Measurements from ENCODE around the gene FAM174A. TPM values are rescaled to one million over a fixed set of nuclear protein-coding genes. Genes with fewer than 3 reads are reported as not detected.

FAM174A gene
- total RNA-seq, 3 donors from 2014 or later (not counting 1 experiment from before 2014, with no cell fraction given): 10.2 to 13.0 (median 10.4) TPM

- no peak overlapping the region for H3K4me3 Mint-ChIP-seq
- no peaks in the 10 kb centered on the region for H3K36me3 Mint-ChIP-seq
- TF ChIP-seq CTCF (IDR thresholded peaks at IDR 0.05): no peak
- DNase-seq: no peak
- H3K9me3 ChIP-seq (ENCODE audit: control insufficient read depth, insufficient read depth, low read length): no peaks in the 10 kb centered on the region
- no peak overlapping the region for H3K4me3 ChIP-seq (ENCODE audit: low read length)
- H3K27ac ChIP-seq (ENCODE audit: low read length): no peak overlapping the region
- no peak for ATAC-seq
- no peaks in the 10 kb centered on the region for H3K4me1 ChIP-seq (ENCODE audit: control insufficient read depth, insufficient read depth, low read length)
- no peaks in the 10 kb centered on the region for H3K27me3 ChIP-seq (ENCODE audit: control insufficient read depth, insufficient read depth, low read length)
- WGBS (ENCODE audit: insufficient coverage): 100% methylated on average over 2 of the region's 2 CpGs
- H3K4me1 Mint-ChIP-seq: peaks cover 0 to 4% of the 10 kb centered on the region in 2 donors
- no peaks in the 10 kb centered on the region for H3K36me3 ChIP-seq (ENCODE audit: control insufficient read depth, insufficient read depth, low read length)
- H3K27me3 Mint-ChIP-seq (ENCODE audit: low read depth in 2 of 2): no peaks in the 10 kb centered on the region
- H3K27ac Mint-ChIP-seq: no peak overlapping the region
- no peaks in the 10 kb centered on the region for H3K9me3 Mint-ChIP-seq
- intact Hi-C loops (cut with micrococcal nuclease): no loop called here
These were observed 41.1 kb downstream of the FAM174A start for GRCh38 chr5:100576217-100576751.

- DNase-seq: no peak
- H3K4me3 ChIP-seq (ENCODE audit: low read length): no peak overlapping the region
- intact Hi-C loops (cut with micrococcal nuclease): no loop called here
- H3K27ac Mint-ChIP-seq: no peak overlapping the region
- peaks cover 0 to 4% of the 10 kb centered on the region in 2 donors for H3K4me1 Mint-ChIP-seq
- no peak overlapping the region for H3K4me3 Mint-ChIP-seq
- no peaks in the 10 kb centered on the region for H3K36me3 ChIP-seq (ENCODE audit: control insufficient read depth, insufficient read depth, low read length)
- H3K9me3 ChIP-seq (ENCODE audit: control insufficient read depth, insufficient read depth, low read length): no peaks in the 10 kb centered on the region
- H3K27me3 ChIP-seq (ENCODE audit: control insufficient read depth, insufficient read depth, low read length): no peaks in the 10 kb centered on the region
- TF ChIP-seq CTCF (IDR thresholded peaks at IDR 0.05): no peak
- no peak overlapping the region for H3K27ac ChIP-seq (ENCODE audit: low read length)
- no peaks in the 10 kb centered on the region for H3K4me1 ChIP-seq (ENCODE audit: control insufficient read depth, insufficient read depth, low read length)
- no peak for ATAC-seq
- WGBS (ENCODE audit: insufficient coverage): no CpG with 5 or more reads among the region's 1 CpG
- no peaks in the 10 kb centered on the region for H3K27me3 Mint-ChIP-seq (ENCODE audit: low read depth in 2 of 2)
- H3K9me3 Mint-ChIP-seq: no peaks in the 10 kb centered on the region
- no peaks in the 10 kb centered on the region for H3K36me3 Mint-ChIP-seq
These were observed 42.3 kb downstream of the FAM174A start for GRCh38 chr5:100577506-100577905.

GRCh38 chr5:100584069-100584468 lies 48.9 kb downstream of the FAM174A start:
- no peaks in the 10 kb centered on the region for H3K27me3 ChIP-seq (ENCODE audit: control insufficient read depth, insufficient read depth, low read length)
- H3K9me3 ChIP-seq (ENCODE audit: control insufficient read depth, insufficient read depth, low read length): no peaks in the 10 kb centered on the region
- no peaks in the 10 kb centered on the region for H3K36me3 ChIP-seq (ENCODE audit: control insufficient read depth, insufficient read depth, low read length)
- H3K4me1 Mint-ChIP-seq: peaks cover 13 to 14% of the 10 kb centered on the region in 2 donors
- H3K27me3 Mint-ChIP-seq (ENCODE audit: low read depth in 2 of 2): no peaks in the 10 kb centered on the region
- no peaks in the 10 kb centered on the region for H3K9me3 Mint-ChIP-seq
- ATAC-seq (no peak), DNase-seq (no peak)
- no peak overlapping the region for H3K4me3 Mint-ChIP-seq
- H3K27ac ChIP-seq (ENCODE audit: low read length): no peak overlapping the region
- H3K36me3 Mint-ChIP-seq: no peaks in the 10 kb centered on the region
- no peak for TF ChIP-seq CTCF (IDR thresholded peaks at IDR 0.05)
- WGBS (ENCODE audit: insufficient coverage): 22% methylated on average over 1 of the region's 1 CpG
- peak overlapping the region in 1 of 2 donors; percentile 46 for H3K27ac Mint-ChIP-seq
- intact Hi-C loops (cut with micrococcal nuclease): no loop called here
- H3K4me3 ChIP-seq (ENCODE audit: low read length): no peak overlapping the region
- no peaks in the 10 kb centered on the region for H3K4me1 ChIP-seq (ENCODE audit: control insufficient read depth, insufficient read depth, low read length)

GRCh38 chr5:100584889-100585288 lies 49.7 kb downstream of the FAM174A start:
- no peaks in the 10 kb centered on the region for H3K36me3 ChIP-seq (ENCODE audit: control insufficient read depth, insufficient read depth, low read length)
- no peaks in the 10 kb centered on the region for H3K27me3 ChIP-seq (ENCODE audit: control insufficient read depth, insufficient read depth, low read length)
- no CpG with 5 or more reads among the region's 5 CpGs for WGBS (ENCODE audit: insufficient coverage)
- no peak overlapping the region for H3K27ac ChIP-seq (ENCODE audit: low read length)
- no peaks in the 10 kb centered on the region for H3K36me3 Mint-ChIP-seq
- no peak overlapping the region for H3K4me3 Mint-ChIP-seq
- no peak overlapping the region for H3K27ac Mint-ChIP-seq
- ATAC-seq: no peak
- H3K4me1 Mint-ChIP-seq: peaks cover 13 to 14% of the 10 kb centered on the region in 2 donors
- H3K4me1 ChIP-seq (ENCODE audit: control insufficient read depth, insufficient read depth, low read length): no peaks in the 10 kb centered on the region
- H3K9me3 ChIP-seq (ENCODE audit: control insufficient read depth, insufficient read depth, low read length): no peaks in the 10 kb centered on the region
- no peak for TF ChIP-seq CTCF (IDR thresholded peaks at IDR 0.05)
- DNase-seq: no peak
- H3K27me3 Mint-ChIP-seq (ENCODE audit: low read depth in 2 of 2): no peaks in the 10 kb centered on the region
- intact Hi-C loops (cut with micrococcal nuclease): no loop called here
- H3K9me3 Mint-ChIP-seq: no peaks in the 10 kb centered on the region
- H3K4me3 ChIP-seq (ENCODE audit: low read length): no peak overlapping the region
